ENCODE results near the gene GDF7.

GDF7 gene

GRCh38 chr2:20620696-20621365 is 46.1 kb upstream of the GDF7 start:
- no peak for DNase-seq (ENCODE audit: low read depth)
- no peak overlapping the region for H3K4me3 ChIP-seq (ENCODE audit: low read depth, low read length)
- TF ChIP-seq, protein P1, sequence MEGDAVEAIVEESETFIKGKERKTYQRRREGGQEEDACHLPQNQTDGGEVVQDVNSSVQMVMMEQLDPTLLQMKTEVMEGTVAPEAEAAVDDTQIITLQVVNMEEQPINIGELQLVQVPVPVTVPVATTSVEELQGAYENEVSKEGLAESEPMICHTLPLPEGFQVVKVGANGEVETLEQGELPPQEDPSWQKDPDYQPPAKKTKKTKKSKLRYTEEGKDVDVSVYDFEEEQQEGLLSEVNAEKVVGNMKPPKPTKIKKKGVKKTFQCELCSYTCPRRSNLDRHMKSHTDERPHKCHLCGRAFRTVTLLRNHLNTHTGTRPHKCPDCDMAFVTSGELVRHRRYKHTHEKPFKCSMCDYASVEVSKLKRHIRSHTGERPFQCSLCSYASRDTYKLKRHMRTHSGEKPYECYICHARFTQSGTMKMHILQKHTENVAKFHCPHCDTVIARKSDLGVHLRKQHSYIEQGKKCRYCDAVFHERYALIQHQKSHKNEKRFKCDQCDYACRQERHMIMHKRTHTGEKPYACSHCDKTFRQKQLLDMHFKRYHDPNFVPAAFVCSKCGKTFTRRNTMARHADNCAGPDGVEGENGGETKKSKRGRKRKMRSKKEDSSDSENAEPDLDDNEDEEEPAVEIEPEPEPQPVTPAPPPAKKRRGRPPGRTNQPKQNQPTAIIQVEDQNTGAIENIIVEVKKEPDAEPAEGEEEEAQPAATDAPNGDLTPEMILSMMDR (IDR thresholded peaks at IDR 0.05; ENCODE audit: low read depth, low read length, missing control alignments): no peak

DNA sequence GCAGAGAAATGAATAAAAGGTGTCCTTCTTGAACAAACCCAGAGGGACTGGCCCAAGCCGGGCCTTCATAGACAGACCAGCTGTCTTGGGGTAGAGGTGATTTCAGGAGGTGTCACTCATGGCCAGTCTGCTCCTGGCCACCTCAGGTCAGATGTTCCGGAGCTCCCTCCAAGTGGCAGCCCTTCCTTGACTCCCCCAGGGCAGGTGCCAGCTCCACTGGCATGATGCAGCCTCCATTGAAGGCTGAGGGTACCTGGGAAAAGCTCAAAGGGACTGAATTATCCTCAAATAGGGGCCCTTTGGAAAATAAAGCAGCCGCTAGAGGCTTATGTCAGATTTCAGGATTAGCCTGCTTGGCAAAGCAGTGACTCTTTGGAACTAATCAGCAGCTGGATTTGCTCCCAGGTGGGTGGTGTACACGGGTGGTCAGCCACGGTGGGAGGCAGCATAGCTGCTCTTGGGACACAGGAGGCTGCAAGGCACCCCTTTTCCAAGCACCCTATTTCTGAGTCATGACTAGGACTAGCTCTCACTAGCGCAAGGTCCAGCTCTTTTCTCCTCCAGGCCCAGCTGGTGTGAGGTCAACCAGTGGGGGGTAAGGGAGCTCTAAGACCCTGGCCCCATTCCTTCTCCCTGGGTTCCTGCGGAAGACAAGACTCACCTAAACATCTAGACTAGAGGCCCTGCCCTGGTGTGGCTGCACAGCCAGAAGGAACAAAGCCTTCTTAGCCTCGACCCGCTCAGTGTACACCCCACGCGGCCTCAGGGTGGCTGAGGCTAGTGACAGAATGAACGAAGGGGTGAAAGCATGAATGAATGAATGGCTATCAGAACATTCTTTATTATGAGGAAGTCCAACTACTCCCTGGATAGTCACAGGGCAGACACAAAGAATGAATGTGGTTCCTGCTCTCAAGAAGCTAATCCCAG is 45.3 kb upstream of the GDF7 start:
- TF ChIP-seq, protein P1 (IDR thresholded peaks at IDR 0.05; ENCODE audit: low read depth, low read length, missing control alignments): no peak
- H3K4me3 ChIP-seq (ENCODE audit: low read depth, low read length): no peak overlapping the region
- DNase-seq (ENCODE audit: low read depth): no peak

DNA sequence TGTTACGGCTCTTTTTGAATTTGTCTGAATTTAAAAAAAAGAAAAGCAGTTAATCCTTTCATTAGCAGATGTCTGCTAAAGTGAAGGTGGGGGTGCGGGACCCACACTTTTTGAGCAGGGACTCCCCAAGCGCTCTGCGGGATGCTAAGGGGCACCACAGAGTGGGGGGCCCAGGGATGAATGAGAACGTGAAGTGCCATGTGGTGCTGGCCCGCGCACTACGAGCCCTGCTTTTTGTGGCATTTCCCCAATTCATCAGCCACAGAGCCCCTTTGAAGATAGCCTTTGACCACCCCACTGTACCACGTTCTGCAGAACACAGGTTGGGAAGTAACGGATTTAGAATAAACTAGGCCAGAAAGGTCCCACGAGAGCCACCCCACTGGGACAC is 44.7 kb upstream of the GDF7 start:
- no peak for DNase-seq (ENCODE audit: low read depth)
- no peak overlapping the region for H3K4me3 ChIP-seq (ENCODE audit: low read depth, low read length)
- TF ChIP-seq, protein P1 (IDR thresholded peaks at IDR 0.05; ENCODE audit: low read depth, low read length, missing control alignments): no peak

DNA sequence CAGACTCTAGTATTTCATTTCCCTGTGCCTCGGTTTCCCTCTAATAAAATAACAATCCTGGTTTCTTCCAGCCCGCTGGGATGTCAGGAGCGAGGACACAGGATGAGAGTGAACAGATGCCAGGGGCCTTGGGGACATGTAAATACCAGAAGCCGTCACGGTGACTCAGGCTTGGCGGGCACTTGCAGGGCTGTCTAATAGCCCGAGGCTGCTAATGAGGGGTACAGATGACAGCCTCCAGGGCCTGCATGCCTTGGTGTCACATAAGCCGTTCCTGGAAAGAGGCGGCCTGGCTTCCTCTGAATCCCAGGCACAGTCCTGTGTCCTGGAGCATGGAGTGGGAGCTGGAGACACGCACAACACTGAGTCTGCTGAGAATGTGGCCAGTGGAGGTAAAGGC is 44.2 kb upstream of the GDF7 start:
- no peak for DNase-seq (ENCODE audit: low read depth)
- no peak overlapping the region for H3K4me3 ChIP-seq (ENCODE audit: low read depth, low read length)
- TF ChIP-seq, protein P1 (IDR thresholded peaks at IDR 0.05; ENCODE audit: low read depth, low read length, missing control alignments): no peak

DNA sequence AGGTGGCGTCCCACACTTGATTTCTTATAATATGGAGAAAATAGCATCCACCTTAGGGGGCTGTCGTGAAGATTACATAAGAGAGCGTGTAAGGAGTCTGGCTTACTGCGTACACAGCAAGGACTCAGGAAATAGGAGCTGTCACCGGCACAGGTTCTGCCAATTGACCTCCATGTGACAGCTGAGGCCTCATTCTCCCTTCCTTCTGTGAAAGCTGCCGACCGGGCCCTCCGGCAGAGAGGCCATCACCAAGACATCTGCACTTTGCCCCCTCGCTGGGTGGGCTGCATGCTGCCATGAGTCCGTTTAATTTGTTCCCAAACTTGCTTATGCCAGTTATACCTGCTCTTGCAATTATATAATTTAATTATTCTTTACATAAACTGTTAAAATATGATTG is 43.7 kb upstream of the GDF7 start:
- DNase-seq (ENCODE audit: low read depth): no peak
- H3K4me3 ChIP-seq (ENCODE audit: low read depth, low read length): no peak overlapping the region
- TF ChIP-seq, protein P1 (IDR thresholded peaks at IDR 0.05; ENCODE audit: low read depth, low read length, missing control alignments): no peak

- TF ChIP-seq, protein P1 (IDR thresholded peaks at IDR 0.05; ENCODE audit: low read depth, low read length, missing control alignments): no peak
- DNase-seq (ENCODE audit: low read depth): no peak
- no peak overlapping the region for H3K4me3 ChIP-seq (ENCODE audit: low read depth, low read length)
These were observed 43.2 kb upstream of the GDF7 start for GRCh38 chr2:20623741-20624155.

Measured in GM12864 (cell line).